Adrenal gland (tissue), 19 donors: ENCODE results near the gene ARPP21. TPM values are rescaled to one million over a fixed set of nuclear protein-coding genes. Genes with fewer than 3 reads are reported as not detected.

Experiments
- DNase-seq, 7 donors: peaks; one replicate each; pipeline ENCODE4 v3.0.0-alpha.2; 2019 to 2020
- H3K27ac ChIP-seq, 5 donors: fragments of 200-600 bp; sonication (generic) in 4 of 5; 1 replicate in 3 of 5; 2 replicates in 2 of 5; pipeline versions ENCODE4 v1.5.1 to v1.8.0; 2016 to 2020; ENCODE audit warnings: mild to moderate bottlenecking in 1 of 5
- H3K27me3 ChIP-seq: fragments of 200-600 bp; 2 replicates; pipeline ENCODE4 v1.8.0; 2021
- H3K36me3 ChIP-seq, 2 donors: fragments of 200-600 bp; replicated peaks in 1 of 2; 1 replicate in 1 of 2; 2 replicates in 1 of 2; pipeline versions ENCODE4 v1.5.1 to v1.8.0; 2018 to 2022
- H3K4me1 ChIP-seq, 2 donors: fragments of 200-600 bp; replicated peaks in 1 of 2; 1 replicate in 1 of 2; 2 replicates in 1 of 2; pipeline versions ENCODE4 v1.5.1 to v1.8.0; 2018 to 2021
- H3K4me3 ChIP-seq, 4 donors: fragments of 200-600 bp; sonication (generic) in 3 of 4; one replicate each; pipeline ENCODE4 v1.5.1; 2016 to 2018
- H3K9me3 ChIP-seq, 3 donors: fragments of 200-600 bp; sonication (generic) in 1 of 3; replicated peaks in 1 of 3; 1 replicate in 2 of 3; 2 replicates in 1 of 3; pipeline versions ENCODE4 v1.5.1 to v1.8.0; 2016 to 2021
- POLR2A ChIP-seq, 2 donors: fragments of 450-650 bp; IDR thresholded peaks; one replicate each; pipeline ENCODE4 v1.6.1; 2017; ENCODE audit warnings: antibody characterized with exemption in 2 of 2, mild to moderate bottlenecking in 2 of 2, moderate library complexity in 1 of 2
- WGBS, 4 donors: extraction: QIAGEN DNeasy Blood & Tissue Kit in 2 of 4; methylation state at CpG; one replicate each; pipeline versions ENCODE4 v1.1.5 to v1.1.7; 2013 to 2017; 5-methylcytosine and 5-hydroxymethylcytosine counted together
- intact Hi-C, 2 donors: fragments of 100-400 bp; cut with DNase I; formaldehyde crosslinking; loops; one replicate each; pipeline versions ENCODE4 v1.14.1 to v1.15.0; 2022 to 2023
- long read RNA-seq, 10 donors: library from polyadenylated mRNA in 3 of 10; unstranded in 2 of 10; stranded (forward) in 1 of 10; transcript quantifications; one replicate each; pipeline ENCODE4 v2.0.0 and lab custom pipeline, GENCODE V29; 2021 to 2026
- polyA plus RNA-seq, 3 donors: library from polyadenylated mRNA; stranded (reverse); fragments of 200-250 nt in 2 of 3; fragments of 350-450 nt in 1 of 3; fragmentation: Illumina TruSeq in 1 of 3; extraction: RNeasy Lipid Tissue Mini Kit (QIAGEN cat#74804) in 1 of 3; gene quantifications; one replicate each; pipeline ENCODE4 v1.2.3, GENCODE V29; 2013 to 2014
- total RNA-seq, 9 donors: library from RNA; depleted of rRNA in 4 of 9; stranded (reverse); fragments of >200 nt in 4 of 9; fragments of 120-200 nt in 1 of 9; fragmentation: NEBNext Ultra II Directional in 1 of 9; extraction: Animal tissue kit (Norgen Biotek cat#: 25700) in 1 of 9; gene quantifications; one replicate each; pipeline versions ENCODE4 v1.1.0 to v1.2.4, GENCODE V29; 2013 to 2023
- TF ChIP-seq, protein P1 (sequence below), 6 experiments: fragments of 450-650 bp in 4 of 6; fragments of 200-600 bp in 2 of 6; sonication (generic) in 1 of 6; IDR thresholded peaks; 1 replicate in 5 of 6; 2 replicates in 1 of 6; pipeline versions ENCODE4 v1.5.1 to v1.8.0; 2016 to 2021; ENCODE audit warnings: antibody characterized with exemption in 6 of 6, mild to moderate bottlenecking in 2 of 6, moderate library complexity in 1 of 6
- donor health status: healthy with polysubstance abuse.
- donor health status: Bipolar disorder and iron deficiency.
- donor health status: DM: yes; HTN: yes; CAD: no.
- donor health status: DM: no; HTN: no; CAD: no.
- donor health status: DM: no; HTN: no; CAD: no.
- donor health status: DM: yes; HTN: yes; CAD: no.

ARPP21 gene
- total RNA-seq (under 1 TPM in 1 of 9 donors, not detected in 8; 0.72 TPM), polyA plus RNA-seq (under 1 TPM in 2 of 3 donors, not detected in 1; 0.32 to 0.79 TPM)
- long read RNA-seq, donor 1: 0 reads
- long read RNA-seq, donor 2: 0 reads
- long read RNA-seq, donor 3: 0 reads
- long read RNA-seq, donor 4: 0 reads
- long read RNA-seq, donor 5: 0 reads
- long read RNA-seq, donor 6: 0 reads
- long read RNA-seq, donor 7: 0 reads
- long read RNA-seq, donor 8: 0 reads
- long read RNA-seq, donor 9, partial matches to known transcripts: 0 of 1 reads
- long read RNA-seq, donor 9, other reads (novel, unspliced or antisense): 0 of 1 reads
- long read RNA-seq, donor 10: 0 reads

DNA sequence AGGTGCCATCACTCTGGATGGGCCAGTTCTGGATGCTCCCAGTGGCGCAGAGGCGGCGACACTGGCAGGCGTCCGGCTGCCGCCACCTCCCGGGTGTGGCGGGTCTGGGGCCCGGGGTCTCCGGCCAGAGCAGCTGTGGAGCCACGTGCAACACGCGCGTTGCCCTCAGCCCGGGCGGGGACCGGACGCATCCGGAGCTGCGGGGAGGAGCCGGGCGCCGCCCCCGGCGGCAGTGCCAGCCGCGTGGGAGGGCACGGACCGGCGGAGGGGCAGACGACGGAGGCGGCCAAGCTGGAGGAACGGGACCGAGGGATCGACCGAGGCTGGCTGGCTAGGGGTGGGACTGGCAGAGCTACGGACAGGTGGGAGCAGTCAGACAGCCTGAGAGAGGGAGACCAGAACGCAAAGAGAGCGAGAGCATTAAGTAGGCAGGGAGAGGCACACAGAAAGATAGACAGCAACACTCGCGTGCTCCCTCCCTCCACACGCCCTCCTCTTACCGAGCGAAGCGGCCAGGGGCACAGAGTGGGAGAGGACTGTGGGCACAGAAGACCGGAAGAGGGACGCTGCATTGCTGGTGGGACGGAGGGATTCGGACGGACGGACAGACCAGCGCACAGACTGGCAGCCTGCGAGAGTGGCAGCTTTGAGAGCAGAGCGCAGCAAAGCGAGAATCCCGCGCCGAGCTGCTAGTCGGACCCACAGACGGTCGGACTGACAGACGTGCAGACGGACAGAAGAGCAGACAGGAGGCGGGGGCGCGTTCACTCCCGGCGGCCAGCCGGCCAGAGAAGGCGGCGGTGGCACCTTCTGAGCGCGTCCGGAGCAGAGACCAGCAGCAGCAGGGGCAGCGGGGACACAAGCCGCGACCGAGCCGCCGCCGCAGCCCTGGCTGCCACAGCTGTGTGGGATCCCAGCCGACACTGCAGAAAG lies at the start of gene ARPP21:
Gene ARPP21 (plus strand): TSS at position 272 of the 933 bp plus-strand sequence. CDS start 42,227 bp downstream, outside the sequence.
- TF ChIP-seq POLR2A (IDR thresholded peaks at IDR 0.05): no peak
- TF ChIP-seq, protein P1, sequence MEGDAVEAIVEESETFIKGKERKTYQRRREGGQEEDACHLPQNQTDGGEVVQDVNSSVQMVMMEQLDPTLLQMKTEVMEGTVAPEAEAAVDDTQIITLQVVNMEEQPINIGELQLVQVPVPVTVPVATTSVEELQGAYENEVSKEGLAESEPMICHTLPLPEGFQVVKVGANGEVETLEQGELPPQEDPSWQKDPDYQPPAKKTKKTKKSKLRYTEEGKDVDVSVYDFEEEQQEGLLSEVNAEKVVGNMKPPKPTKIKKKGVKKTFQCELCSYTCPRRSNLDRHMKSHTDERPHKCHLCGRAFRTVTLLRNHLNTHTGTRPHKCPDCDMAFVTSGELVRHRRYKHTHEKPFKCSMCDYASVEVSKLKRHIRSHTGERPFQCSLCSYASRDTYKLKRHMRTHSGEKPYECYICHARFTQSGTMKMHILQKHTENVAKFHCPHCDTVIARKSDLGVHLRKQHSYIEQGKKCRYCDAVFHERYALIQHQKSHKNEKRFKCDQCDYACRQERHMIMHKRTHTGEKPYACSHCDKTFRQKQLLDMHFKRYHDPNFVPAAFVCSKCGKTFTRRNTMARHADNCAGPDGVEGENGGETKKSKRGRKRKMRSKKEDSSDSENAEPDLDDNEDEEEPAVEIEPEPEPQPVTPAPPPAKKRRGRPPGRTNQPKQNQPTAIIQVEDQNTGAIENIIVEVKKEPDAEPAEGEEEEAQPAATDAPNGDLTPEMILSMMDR (IDR thresholded peaks at IDR 0.05): no peak
- Histone ChIP-seq H3K4me1 (peaks cover 0 to 6% of the 10 kb centered on the region in 2 donors), H3K36me3 (no peaks in the 10 kb centered on the region), H3K27ac (no peak within 1 kb of the TSS), H3K4me3 (no peak within 1 kb of the TSS), H3K27me3 (peaks cover 24% of the 10 kb centered on the region), H3K9me3 (no peaks in the 10 kb centered on the region)
- DNase-seq: no peak
- intact Hi-C loops: no loop called here
- WGBS, 4 donors: 1 to 4% (median 2%) methylated on average over 30 to 83 of the region's 83 CpGs

- H3K9me3 ChIP-seq: no peaks in the 10 kb centered on the region
- no peak for DNase-seq
- no peaks in the 10 kb centered on the region for H3K4me1 ChIP-seq
- no peaks in the 10 kb centered on the region for H3K27me3 ChIP-seq
- H3K4me3 ChIP-seq: no peak overlapping the region
- no peaks in the 10 kb centered on the region for H3K36me3 ChIP-seq
- H3K27ac ChIP-seq: no peak overlapping the region
- TF ChIP-seq POLR2A (IDR thresholded peaks at IDR 0.05): no peak
- TF ChIP-seq, protein P1 (IDR thresholded peaks at IDR 0.05): no peak
- WGBS, 4 donors: 34 to 45% (median 40%) methylated on average over 5 of the region's 5 CpGs
- intact Hi-C loops: no loop called here
These were observed 46.6 kb upstream of the ARPP21 start for GRCh38 chr3:35592589-35593295.

DNA sequence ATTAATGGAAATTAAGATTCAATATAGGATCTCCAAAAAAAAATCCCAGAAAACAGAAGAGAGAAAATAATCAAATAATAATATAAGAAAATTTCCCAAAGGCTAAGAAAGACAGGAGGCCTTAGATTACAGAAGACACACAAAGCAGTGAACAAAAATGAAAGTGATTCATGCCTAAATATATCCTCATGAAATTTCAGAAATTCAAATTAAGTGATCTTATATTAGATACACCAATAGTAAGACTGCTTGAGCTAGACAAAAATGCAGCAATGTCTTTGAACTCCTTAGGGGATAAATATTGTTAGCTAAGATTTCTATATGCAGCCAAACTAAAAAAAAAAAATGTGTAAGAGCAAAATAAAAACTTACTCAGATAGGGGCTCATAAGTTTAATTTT lies 44.6 kb upstream of the ARPP21 start:
- Histone ChIP-seq H3K4me1 (no peaks in the 10 kb centered on the region), H3K4me3 (no peak overlapping the region), H3K9me3 (no peaks in the 10 kb centered on the region), H3K27ac (no peak overlapping the region), H3K27me3 (no peaks in the 10 kb centered on the region), H3K36me3 (no peaks in the 10 kb centered on the region)
- DNase-seq: no peak
- intact Hi-C loops: no loop called here
- TF ChIP-seq POLR2A (IDR thresholded peaks at IDR 0.05): no peak
- TF ChIP-seq, protein P1 (IDR thresholded peaks at IDR 0.05): no peak
